Erythroblast (primary cell): Measurements from ENCODE around the gene SLC9A1.

Experiments used
- DNase-seq, 2 experiments: peaks; one replicate each; lab custom pipeline; 2025; lab: John Stamatoyannopoulos, UW
- GATA1 ChIP-seq: IDR thresholded peaks from 2 replicates; pipeline ENCODE4 v1.6.1; 2011; ENCODE audit warnings: low read depth, mild to moderate bottlenecking, control low read depth, low read length, moderate library complexity
- POLR2A ChIP-seq: IDR thresholded peaks from 2 replicates; pipeline ENCODE4 v1.6.1; 2011; ENCODE audit warnings: mild to moderate bottlenecking, low read length

SLC9A1 gene

GRCh38 chr1:27049100-27049499 is 105.8 kb downstream of the SLC9A1 start:
- DNase-seq, result no peak
- no peak for TF ChIP-seq POLR2A
- no peak for TF ChIP-seq GATA1
